ENCODE measurements around the gene AQP1.

The AQP1 gene

GRCh38 chr7:30894009-30894408 lies 17.6 kb upstream of the AQP1 start:
- no peak for DNase-seq (ENCODE audit: low read depth in 2 of 2)
- TF ChIP-seq, protein P1, sequence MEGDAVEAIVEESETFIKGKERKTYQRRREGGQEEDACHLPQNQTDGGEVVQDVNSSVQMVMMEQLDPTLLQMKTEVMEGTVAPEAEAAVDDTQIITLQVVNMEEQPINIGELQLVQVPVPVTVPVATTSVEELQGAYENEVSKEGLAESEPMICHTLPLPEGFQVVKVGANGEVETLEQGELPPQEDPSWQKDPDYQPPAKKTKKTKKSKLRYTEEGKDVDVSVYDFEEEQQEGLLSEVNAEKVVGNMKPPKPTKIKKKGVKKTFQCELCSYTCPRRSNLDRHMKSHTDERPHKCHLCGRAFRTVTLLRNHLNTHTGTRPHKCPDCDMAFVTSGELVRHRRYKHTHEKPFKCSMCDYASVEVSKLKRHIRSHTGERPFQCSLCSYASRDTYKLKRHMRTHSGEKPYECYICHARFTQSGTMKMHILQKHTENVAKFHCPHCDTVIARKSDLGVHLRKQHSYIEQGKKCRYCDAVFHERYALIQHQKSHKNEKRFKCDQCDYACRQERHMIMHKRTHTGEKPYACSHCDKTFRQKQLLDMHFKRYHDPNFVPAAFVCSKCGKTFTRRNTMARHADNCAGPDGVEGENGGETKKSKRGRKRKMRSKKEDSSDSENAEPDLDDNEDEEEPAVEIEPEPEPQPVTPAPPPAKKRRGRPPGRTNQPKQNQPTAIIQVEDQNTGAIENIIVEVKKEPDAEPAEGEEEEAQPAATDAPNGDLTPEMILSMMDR (IDR thresholded peaks at IDR 0.05; ENCODE audit: low read depth, low read length): no peak
- H3K4me3 ChIP-seq (replicated peaks in 1 of 2; ENCODE audit: low read depth in 2 of 2, low read length in 2 of 2): no peak overlapping the region

DNA sequence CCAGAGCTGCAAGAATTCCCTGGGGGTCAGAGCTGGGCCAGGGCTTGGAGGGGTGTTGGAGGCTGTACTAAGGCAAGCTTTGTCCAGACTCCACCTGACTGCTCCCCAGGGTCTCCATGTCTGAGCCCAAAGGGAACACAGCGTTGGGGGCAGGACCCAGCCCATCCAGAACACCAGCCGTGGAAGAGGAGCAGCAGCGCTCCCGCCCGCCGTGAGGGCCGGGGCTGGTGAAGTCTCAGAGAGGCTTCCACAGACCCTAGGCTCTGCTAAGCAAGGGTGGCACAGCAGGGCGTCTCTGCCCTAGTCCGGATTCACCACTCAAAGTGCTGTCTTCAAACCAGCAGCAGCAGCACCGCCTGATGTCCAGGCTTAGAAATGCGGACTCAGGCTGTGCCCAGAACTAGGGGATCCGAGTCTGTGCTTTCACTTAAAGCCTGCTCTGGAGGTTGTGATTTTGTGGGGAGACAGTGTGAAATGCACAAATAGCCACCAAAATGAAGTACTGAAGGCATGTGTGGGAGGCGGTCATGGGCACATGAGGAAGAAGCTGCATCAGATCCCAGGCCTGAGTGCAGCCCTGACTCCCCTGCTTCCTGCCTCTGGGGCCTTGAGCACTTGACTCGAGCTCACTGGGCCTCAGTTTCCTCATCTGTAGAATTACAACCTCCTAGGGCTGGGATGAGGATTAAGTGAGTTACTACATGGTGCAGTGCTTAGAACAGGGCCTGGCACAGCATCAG lies 16.6 kb upstream of the AQP1 start:
- TF ChIP-seq, protein P1 (IDR thresholded peaks at IDR 0.05; ENCODE audit: low read depth, low read length): no peak
- DNase-seq (ENCODE audit: low read depth in 2 of 2): no peak
- no peak overlapping the region for H3K4me3 ChIP-seq (replicated peaks in 1 of 2; ENCODE audit: low read depth in 2 of 2, low read length in 2 of 2)

GRCh38 chr7:30896036-30896435 lies 15.6 kb upstream of the AQP1 start:
- TF ChIP-seq, protein P1 (IDR thresholded peaks at IDR 0.05; ENCODE audit: low read depth, low read length): no peak
- no peak overlapping the region for H3K4me3 ChIP-seq (replicated peaks in 1 of 2; ENCODE audit: low read depth in 2 of 2, low read length in 2 of 2)
- peak in 1 of 2 donors; percentile 64 for DNase-seq (ENCODE audit: low read depth in 2 of 2)

- DNase-seq (ENCODE audit: low read depth in 2 of 2): peak in 1 of 2 donors; percentile 68
These were observed 14.6 kb upstream of the AQP1 start for GRCh38 chr7:30896783-30897637.

DNA sequence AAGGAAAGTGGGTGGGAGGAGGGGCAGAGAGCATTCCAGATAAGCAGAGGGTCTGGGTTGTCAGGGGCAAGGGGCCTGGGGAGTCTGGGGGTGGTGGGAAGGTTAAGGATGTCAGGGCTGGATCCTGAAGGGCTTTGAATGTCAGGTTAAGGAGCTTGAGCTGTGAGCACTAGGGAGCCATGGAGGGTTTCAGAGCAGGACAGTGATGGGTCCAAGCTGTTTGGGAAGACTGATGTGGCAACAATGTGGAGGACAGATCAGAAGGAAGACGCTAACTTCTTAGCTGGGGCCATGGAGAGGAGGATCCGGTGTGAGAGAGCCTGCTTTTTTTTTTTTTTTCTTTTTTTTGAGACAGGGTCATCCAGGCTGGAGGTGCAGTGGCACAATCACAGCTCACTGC lies 13.9 kb upstream of the AQP1 start:
- DNase-seq (ENCODE audit: low read depth in 2 of 2): no peak
- no peak overlapping the region for H3K4me3 ChIP-seq (replicated peaks in 1 of 2; ENCODE audit: low read depth in 2 of 2, low read length in 2 of 2)
- TF ChIP-seq, protein P1 (IDR thresholded peaks at IDR 0.05; ENCODE audit: low read depth, low read length): no peak

More at GRCh38 chr7:30896783-30897637, 14.6 kb upstream of the AQP1 start:
- no peak overlapping the region for H3K4me3 ChIP-seq (replicated peaks in 1 of 2; ENCODE audit: low read depth in 2 of 2, low read length in 2 of 2)
- TF ChIP-seq, protein P1 (IDR thresholded peaks at IDR 0.05; ENCODE audit: low read depth, low read length): no peak

DNA sequence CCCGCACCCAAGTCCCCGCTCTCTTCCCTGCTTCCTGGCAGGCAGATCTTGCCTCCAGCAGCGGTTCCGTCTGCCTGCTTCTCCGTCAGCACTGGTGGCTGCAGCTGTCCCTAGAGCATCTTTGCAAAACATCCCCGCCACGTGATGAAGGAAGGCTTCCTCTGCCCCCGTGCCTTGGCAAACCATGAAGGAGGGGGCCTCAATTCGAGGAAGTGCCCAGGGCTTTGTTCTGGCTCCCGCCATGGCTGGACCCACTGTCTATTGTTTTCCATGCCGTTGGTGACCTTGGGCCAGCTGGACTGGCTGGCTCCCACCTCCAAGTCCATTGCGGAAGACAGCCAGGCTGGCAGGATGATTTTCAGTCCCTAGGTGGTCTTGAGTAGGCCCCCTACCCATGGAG lies 13.2 kb upstream of the AQP1 start:
- TF ChIP-seq, protein P1 (IDR thresholded peaks at IDR 0.05; ENCODE audit: low read depth, low read length): no peak

More for the DNA sequence above, 13.2 kb upstream of the AQP1 start:
- H3K4me3 ChIP-seq (replicated peaks in 1 of 2; ENCODE audit: low read depth in 2 of 2, low read length in 2 of 2): no peak overlapping the region
- no peak for DNase-seq (ENCODE audit: low read depth in 2 of 2)

Measured in cardiac fibroblast (primary cell).